GM10266 (cell line): ENCODE data around the gene SUMF1.

Experiments used
- DNase-seq: peaks from one replicate; pipeline ENCODE4 v3.0.0; 2012; ENCODE audit errors: extremely low spot score
- CTCF ChIP-seq: IDR thresholded peaks from 2 replicates; pipeline ENCODE4 v1.5.1; 2012; ENCODE audit warnings: mild to moderate bottlenecking, low read depth; ENCODE audit not compliant: control insufficient read depth, insufficient read depth; ENCODE audit errors: missing control alignments

Gene SUMF1

GRCh38 chr3:4509983-4510755 is 43.1 kb upstream of the SUMF1 start:
- no peak for DNase-seq
- no peak for TF ChIP-seq CTCF

GRCh38 chr3:4509043-4509442 is 42.0 kb upstream of the SUMF1 start:
- TF ChIP-seq CTCF, result no peak
- DNase-seq, result no peak

- TF ChIP-seq CTCF, result no peak
Measured at GRCh38 chr3:4508048-4508981, 41.2 kb upstream of the SUMF1 start.

GRCh38 chr3:4507024-4507596 is 40.0 kb upstream of the SUMF1 start:
- DNase-seq, result no peak
- TF ChIP-seq CTCF, result no peak

More at GRCh38 chr3:4508048-4508981, 41.2 kb upstream of the SUMF1 start:
- no peak for DNase-seq

GRCh38 chr3:4506559-4507023 is 39.5 kb upstream of the SUMF1 start:
- no peak for TF ChIP-seq CTCF
- DNase-seq, result no peak

GRCh38 chr3:4505688-4506558 is 38.9 kb upstream of the SUMF1 start:
- no peak for DNase-seq
- TF ChIP-seq CTCF, result no peak
